ENCODE data around the gene HLA-DMA.

HLA-DMA gene

GRCh38 chr6:32912951-32913350, 39.9 kb downstream of the HLA-DMA start:
- no peak for DNase-seq

GRCh38 chr6:32908897-32909296, 44.0 kb downstream of the HLA-DMA start:
- no peak for DNase-seq

- no peak for DNase-seq
These were observed 46.4 kb downstream of the HLA-DMA start for GRCh38 chr6:32906539-32906938.

GRCh38 chr6:32905078-32905477, 47.8 kb downstream of the HLA-DMA start:
- DNase-seq = no peak

GRCh38 chr6:32903952-32904351, 48.9 kb downstream of the HLA-DMA start:
- no peak for DNase-seq
